Measurements from ENCODE around the gene NUCB1.
A peak's percentile ranks its signal among the peaks of the same experiment; 100 is the strongest.
"Not testable (repeated sequence)": the region's sequence is repeated elsewhere in the genome, so short reads cannot be mapped to it uniquely, and the experiment has no call there.

NUCB1 gene

GRCh38 chr19:48906324-48906723 lies 6.2 kb downstream of the NUCB1 start:
- no peak for DNase-seq (ENCODE audit: low spot score)

DNA sequence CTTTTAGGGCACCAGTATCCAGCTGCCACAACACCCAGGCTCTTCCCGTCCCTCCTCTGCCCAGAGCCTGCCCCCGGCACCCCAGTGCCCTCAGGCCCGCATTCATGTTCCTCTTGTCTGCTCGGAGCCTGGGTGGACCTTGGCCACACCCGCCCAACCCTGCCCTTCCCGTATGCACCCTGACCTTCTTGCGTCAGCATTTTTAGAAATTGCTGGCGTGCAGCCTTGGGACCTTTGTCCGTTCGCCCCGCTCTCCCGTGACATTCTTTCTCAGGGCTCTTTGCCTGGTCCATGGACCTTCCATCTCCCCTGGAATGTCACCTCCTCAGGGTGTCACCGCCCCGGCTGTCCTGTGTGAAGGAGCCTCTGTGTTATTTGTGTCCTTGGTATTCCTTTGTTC lies 7.6 kb downstream of the NUCB1 start:
- DNase-seq (ENCODE audit: low spot score): no peak

DNA sequence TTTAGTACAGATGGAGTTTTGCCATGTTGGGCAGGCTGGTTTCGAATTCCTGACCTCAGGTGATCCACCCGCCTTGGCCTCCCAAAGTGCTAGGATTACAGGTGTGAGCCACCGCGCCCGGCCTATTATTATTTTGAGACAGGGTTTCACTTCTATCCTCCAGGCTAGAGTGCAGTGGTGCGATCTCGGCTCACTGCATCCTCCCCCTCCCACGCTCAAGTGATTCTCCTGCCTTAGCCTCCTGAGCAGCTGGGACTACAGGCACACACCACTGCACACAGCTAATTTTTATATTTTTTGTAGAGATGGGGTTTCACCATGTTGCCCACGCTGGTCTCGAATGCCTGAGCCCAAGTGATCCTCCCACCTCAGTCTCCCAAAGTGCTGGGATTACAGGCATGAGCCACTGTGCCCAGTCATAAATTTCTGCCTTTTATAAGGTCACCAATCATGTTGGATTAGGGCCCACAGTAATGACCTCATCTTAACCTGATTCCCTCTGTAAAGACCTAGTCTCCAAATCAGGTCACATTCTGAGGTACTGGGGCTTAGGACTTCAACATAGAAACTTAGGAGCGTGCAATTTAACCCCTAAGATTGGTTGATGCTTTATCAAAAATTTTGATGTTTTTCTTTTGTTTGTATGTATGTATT lies 9.4 kb downstream of the NUCB1 start:
- DNase-seq (ENCODE audit: low spot score): not testable (repeated sequence)

DNA sequence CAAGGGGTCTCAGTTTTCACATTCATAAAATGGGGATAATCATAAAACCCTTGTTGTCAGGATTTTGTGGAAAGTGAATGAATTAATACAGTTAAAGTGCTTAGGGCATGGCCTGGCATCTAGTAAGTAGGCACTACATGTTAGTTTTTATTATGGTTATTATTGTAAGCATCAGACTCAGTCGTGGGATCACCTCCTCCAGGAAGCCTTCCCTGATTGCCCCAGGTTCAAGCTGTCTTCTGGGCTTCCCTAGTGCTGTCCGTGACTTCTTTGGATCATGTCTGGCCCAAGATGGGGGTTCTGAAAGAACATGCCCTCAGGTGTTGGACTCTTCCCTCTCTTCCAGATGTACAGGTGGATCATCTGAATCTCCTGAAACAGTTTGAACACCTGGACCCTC lies 10.7 kb downstream of the NUCB1 start:
- no peak for DNase-seq (ENCODE audit: low spot score)

DNA sequence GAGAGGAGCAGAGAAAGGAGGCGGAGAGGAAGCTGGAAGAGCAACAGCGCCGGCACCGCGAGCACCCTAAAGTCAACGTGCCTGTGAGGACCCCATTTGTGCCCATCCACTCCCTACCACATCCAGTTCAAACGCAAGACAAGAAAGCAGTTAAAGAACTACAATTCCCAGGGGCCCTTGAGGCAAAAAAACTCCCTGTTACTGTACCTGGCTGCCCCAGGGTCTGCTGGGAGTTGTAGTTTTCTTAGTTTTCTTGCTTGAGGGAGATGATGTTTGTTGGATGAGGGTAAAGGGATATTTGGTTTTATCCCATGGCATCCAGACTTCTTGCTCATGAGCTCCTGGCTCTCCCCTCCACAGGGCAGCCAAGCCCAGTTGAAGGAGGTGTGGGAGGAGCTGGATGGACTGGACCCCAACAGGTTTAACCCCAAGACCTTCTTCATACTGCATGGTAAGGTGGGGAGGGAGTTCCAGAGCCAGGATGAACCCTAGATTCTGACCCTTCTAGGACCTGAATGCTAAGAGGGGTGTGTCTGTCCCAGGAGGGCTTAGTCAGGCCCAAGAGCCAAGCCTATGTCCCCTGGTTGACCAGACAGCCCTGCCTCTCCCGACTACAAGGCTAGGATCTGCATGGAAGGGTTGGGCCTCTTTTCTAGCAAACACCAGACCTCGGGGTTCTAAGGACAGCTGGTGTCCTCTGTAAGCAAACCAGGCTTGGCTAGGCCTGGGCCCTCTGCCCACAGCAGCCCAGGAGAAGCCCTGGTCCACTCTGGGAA lies 13.2 kb downstream of the NUCB1 start:
- peak; percentile 58 for DNase-seq (ENCODE audit: low spot score)

- DNase-seq (ENCODE audit: low spot score): no peak
Observed at GRCh38 chr19:48914181-48914580, 14.1 kb downstream of the NUCB1 start.

GRCh38 chr19:48915757-48916156 lies 15.6 kb downstream of the NUCB1 start:
- DNase-seq (ENCODE audit: low spot score): no peak

DNA sequence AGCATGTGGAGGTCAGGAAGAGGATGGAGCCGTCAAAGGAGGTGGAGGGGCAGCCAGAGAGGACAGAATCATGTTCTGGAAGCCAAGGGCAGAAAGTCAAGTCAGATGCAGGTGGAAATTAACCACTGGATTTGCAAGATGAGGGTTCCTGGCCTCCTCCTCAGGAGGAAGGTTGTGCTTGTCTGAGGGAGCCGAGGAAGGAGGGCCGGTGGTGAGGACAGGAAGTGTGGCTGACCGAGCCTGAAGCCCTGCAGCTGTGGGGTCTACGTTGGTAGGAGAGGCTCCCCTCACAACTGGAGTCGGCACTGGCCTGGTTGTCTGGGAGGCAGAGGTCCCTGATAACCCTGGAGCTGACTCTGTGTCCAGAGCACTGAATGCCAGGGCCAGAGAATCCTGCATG lies 18.0 kb downstream of the NUCB1 start:
- no peak for DNase-seq (ENCODE audit: low spot score)

GRCh38 chr19:48918801-48919247 lies 18.7 kb downstream of the NUCB1 start:
- DNase-seq (ENCODE audit: low spot score): peak; percentile 58

- DNase-seq (ENCODE audit: low spot score): not testable (repeated sequence)
Observed at GRCh38 chr19:48919271-48919670, 19.2 kb downstream of the NUCB1 start.

DNA sequence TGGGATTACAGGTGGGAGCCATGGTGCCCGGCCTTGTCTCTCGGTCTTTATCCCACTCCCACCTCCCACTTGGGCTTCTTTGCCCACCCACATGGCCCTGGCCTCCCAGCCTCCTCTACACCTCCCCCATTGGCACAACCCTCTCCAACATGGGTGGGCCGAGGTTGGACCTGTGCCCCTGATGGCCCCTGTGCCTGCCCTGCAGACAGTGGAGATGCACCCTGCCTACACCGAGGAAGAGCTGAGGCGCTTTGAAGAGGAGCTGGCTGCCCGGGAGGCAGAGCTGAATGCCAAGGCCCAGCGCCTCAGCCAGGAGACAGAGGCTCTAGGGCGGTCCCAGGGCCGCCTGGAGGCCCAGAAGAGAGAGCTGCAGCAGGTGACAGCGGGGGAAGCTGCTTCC lies 20.8 kb downstream of the NUCB1 start:
- no peak for DNase-seq (ENCODE audit: low spot score)

DNA sequence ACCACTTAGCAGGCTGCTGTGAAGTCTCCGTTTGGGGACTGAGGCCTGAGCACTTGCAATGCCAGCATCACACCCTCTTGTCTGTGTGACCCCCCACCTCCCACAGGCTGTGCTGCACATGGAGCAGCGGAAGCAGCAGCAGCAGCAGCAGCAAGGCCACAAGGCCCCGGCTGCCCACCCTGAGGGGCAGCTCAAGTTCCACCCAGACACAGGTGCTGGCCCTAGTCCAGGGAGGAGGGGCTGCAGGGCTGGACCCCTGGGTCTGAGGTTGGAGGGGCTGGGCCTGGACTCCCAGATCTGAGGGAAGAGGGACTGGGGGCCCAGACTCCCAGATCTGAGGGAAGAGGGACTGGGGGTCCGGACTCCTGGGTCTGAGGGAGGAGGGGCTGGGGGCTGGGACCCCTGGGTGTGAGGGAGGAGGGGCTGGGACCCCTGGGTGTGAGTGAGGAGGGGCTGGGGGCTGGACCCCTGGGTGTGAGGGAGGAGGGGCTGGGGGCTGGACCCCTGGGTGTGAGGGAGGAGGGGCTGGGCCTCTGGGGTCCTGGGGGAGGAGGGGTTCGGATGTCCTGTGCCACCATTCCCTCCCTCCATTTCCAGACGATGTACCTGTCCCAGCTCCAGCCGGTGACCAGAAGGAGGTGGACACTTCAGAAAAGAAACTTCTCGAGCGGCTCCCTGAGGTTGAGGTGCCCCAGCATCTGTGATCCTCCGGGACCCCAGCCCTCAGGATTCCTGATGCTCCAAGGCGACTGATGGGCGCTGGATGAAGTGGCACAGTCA lies 21.8 kb downstream of the NUCB1 start:
- DNase-seq (ENCODE audit: low spot score): no peak

DNA sequence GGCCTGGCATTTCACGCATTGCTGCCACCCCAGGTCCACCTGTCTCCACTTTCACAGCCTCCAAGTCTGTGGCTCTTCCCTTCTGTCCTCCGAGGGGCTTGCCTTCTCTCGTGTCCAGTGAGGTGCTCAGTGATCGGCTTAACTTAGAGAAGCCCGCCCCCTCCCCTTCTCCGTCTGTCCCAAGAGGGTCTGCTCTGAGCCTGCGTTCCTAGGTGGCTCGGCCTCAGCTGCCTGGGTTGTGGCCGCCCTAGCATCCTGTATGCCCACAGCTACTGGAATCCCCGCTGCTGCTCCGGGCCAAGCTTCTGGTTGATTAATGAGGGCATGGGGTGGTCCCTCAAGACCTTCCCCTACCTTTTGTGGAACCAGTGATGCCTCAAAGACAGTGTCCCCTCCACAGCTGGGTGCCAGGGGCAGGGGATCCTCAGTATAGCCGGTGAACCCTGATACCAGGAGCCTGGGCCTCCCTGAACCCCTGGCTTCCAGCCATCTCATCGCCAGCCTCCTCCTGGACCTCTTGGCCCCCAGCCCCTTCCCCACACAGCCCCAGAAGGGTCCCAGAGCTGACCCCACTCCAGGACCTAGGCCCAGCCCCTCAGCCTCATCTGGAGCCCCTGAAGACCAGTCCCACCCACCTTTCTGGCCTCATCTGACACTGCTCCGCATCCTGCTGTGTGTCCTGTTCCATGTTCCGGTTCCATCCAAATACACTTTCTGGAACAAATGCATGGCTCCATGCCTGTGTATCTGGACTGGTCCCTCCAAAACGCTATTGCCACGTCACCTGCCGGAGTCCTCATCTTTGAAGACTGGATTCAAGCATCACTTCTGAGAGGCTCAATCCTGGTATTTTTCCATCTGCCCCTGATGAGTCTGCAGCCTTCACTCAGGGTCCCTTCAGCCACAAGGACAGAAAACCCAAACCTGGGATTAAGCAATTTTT lies 22.7 kb downstream of the NUCB1 start:
- DNase-seq (ENCODE audit: low spot score): no peak

DNA sequence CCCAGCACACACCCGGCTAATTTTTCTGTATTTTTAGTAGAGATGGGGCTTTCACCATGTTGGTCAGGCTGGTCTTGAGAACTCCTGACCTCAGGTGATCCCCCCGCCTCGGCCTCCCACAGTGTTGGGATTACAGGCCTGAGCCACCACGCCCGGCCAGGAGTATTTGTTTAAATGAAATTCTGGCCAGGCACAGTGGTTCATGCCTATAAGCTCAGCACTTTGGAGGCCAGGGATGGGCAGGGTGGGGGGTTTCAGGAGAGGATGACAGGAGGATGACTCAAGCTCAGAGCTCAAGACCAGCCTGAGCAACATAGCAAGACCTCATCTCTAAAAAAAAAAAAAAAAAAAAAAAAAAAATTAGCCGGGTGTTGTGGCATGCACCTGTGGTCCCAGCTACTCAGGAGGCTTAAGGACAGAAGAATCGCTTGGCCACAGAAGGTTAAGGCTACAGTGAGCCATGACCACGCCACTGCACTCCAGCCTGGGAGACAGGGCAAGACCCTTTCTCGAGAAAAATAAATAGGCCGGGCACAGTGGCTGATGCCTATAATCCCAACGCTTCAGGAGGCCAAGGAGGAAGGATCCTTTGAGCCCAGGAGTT lies 25.2 kb downstream of the NUCB1 start:
- DNase-seq (ENCODE audit: low spot score): no peak

GRCh38 chr19:48925890-48926289 lies 25.8 kb downstream of the NUCB1 start:
- not testable (repeated sequence) for DNase-seq (ENCODE audit: low spot score)

DNA sequence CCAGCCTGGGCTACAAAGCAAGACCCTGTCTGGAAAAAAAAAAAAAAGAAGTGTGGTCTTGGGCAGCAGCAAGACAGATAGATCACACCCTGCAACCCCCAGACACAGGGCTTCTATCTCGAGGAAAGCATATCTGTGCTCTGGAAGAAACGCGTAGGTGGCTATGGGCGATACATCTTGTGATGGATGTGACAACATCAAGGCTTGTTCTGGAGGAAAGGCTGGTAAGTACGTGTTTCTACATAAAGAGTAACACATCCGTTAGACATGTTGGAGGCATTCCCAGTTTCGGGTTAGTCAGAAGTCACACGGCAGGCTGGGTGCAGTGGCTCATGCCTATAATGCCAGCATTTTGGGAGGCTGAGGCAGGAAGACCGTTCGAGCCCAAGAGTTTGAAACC lies 26.8 kb downstream of the NUCB1 start:
- no peak for DNase-seq (ENCODE audit: low spot score)

GRCh38 chr19:48927692-48928091 lies 27.6 kb downstream of the NUCB1 start:
- not testable (repeated sequence) for DNase-seq (ENCODE audit: low spot score)

DNA sequence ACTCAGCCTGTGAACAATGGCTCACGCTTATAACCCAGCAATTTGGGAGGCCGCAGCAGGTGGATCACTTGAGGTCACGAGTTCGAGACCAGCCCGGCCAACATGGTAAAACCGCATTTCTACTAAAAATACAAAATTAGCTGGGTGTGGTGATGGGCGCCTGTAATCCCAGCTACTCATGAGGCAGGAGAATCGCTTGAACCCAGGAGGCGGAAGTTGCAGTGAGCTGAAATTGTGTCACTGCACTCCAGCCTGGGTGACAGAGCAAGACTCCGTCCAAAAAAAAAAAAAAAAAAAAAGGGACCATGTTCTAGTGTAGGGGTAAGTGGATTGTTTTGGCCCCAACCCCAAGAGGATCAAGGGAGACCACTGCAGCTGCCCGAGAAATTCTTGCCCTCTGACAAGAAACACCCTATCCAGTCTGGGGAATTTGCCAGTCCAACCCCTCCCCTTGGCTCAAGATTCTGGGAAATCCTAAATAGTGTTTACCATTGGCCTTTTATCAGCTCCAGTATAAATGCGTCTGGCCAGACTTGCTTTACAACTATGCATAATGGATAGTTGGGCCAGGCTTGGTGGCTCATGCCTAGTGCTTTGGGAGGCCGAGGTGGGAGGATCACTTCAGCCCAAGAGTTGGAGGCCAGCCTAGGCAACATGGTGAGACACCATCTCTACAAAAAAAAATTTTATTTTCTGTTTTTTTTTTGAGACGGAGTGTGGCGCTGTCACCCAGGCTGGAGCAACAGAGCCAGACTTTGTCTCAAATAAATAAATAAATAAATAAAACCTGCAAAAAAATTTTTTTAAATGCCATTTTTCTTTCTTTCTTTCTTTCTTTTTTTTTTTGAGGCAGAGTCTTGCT lies 28.3 kb downstream of the NUCB1 start:
- no peak for DNase-seq (ENCODE audit: low spot score)

DNA sequence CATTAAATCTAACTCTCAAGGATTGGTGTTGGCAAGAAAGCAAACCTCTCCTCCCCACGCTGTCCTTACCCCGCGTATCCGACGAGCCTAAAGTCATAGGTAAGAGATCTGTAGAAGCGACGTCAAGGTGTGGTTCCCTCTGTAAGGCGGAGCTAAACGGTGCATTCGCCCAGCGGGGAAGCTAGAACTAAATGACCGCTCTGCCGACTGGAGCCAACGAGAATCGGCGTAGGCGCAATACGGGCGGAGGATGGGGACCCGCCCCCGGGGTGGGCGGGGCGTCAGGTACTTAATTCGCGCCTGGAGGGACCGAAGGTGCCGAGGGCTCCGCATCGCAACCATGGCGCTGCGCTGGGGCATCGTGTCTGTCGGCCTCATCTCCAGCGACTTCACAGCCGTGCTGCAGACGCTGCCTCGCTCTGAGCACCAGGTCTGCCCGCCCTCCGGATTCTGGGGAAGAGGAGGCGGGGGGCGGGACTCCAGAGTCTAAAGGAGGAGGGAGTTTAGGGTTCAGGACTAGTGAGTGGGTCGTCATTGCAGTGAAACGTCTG lies 33.3 kb downstream of the NUCB1 start, which contains the start of gene DHDH:
DHDH (plus strand) TSS at position 318 of the 551 bp plus-strand sequence; CDS start at position 341, 23 bp downstream.
- DNase-seq (ENCODE audit: low spot score): peak; percentile 87

GRCh38 chr19:48934837-48935236 lies 34.7 kb downstream of the NUCB1 start:
- DNase-seq (ENCODE audit: low spot score): no peak
